Glutamatergic neuron (in vitro differentiated cells): ENCODE results near the gene IL12RB2. TPM values are rescaled to one million over a fixed set of nuclear protein-coding genes. Genes with fewer than 3 reads are reported as not detected.

ENCODE experiments used
- DNase-seq: peaks from one replicate; pipeline ENCODE4 v3.0.0; 2022
- H3K27ac Mint-ChIP-seq: one replicate; pipeline ENCODE4 v1.8.0; 2020; ENCODE audit warnings: mild to moderate bottlenecking, mixed read lengths, inconsistent platforms; ENCODE audit not compliant: unreplicated experiment
- H3K27me3 Mint-ChIP-seq: one replicate; pipeline ENCODE4 v1.8.0; 2020; ENCODE audit warnings: mild to moderate bottlenecking, moderate library complexity, mixed read lengths, inconsistent platforms; ENCODE audit not compliant: unreplicated experiment
- H3K36me3 Mint-ChIP-seq: one replicate; pipeline ENCODE4 v1.8.0; 2020; ENCODE audit warnings: mild to moderate bottlenecking, mixed read lengths, inconsistent platforms; ENCODE audit not compliant: unreplicated experiment
- H3K4me1 Mint-ChIP-seq: one replicate; pipeline ENCODE4 v1.8.0; 2020; ENCODE audit warnings: mild to moderate bottlenecking, low read depth, mixed read lengths, inconsistent platforms; ENCODE audit not compliant: unreplicated experiment
- H3K4me3 Mint-ChIP-seq: one replicate; pipeline ENCODE4 v1.8.0; 2020; ENCODE audit warnings: mild to moderate bottlenecking, mixed read lengths, inconsistent platforms; ENCODE audit not compliant: unreplicated experiment
- H3K9me3 Mint-ChIP-seq: one replicate; pipeline ENCODE4 v1.8.0; 2020; ENCODE audit warnings: mild to moderate bottlenecking, moderate library complexity, mixed read lengths, inconsistent platforms; ENCODE audit not compliant: unreplicated experiment
- CTCF ChIP-seq: fragments of 200-600 bp; sonication (generic); IDR thresholded peaks from one replicate; pipeline ENCODE4 v1.5.0; 2021; ENCODE audit not compliant: partially characterized antibody, unreplicated experiment
- total RNA-seq: library from RNA; stranded (reverse); fragmentation: NEBNext Ultra II Directional; extraction: Animal tissue kit (Norgen Biotek cat#: 25700); gene quantifications from one replicate; pipeline ENCODE4 v1.2.1, GENCODE V29; 2021; ENCODE audit not compliant: unreplicated experiment

The IL12RB2 gene
- total RNA-seq, 1 donor from 2014 or later: not detected

GRCh38 chr1:67433837-67434236 is 126.2 kb downstream of the IL12RB2 start:
- no peak for TF ChIP-seq CTCF
- Mint-ChIP-seq H3K4me3 (no peak overlapping the region), H3K27me3 (peaks cover 11% of the 10 kb centered on the region), H3K36me3 (no peaks in the 10 kb centered on the region), H3K9me3 (peaks cover 14% of the 10 kb centered on the region), H3K4me1 (peaks cover 19% of the 10 kb centered on the region), H3K27ac (no peak overlapping the region)
- DNase-seq: no peak

GRCh38 chr1:67434491-67434890 is 126.8 kb downstream of the IL12RB2 start:
- Mint-ChIP-seq H3K36me3 (no peaks in the 10 kb centered on the region), H3K9me3 (peaks cover 10% of the 10 kb centered on the region), H3K27me3 (peaks cover 6% of the 10 kb centered on the region), H3K4me3 (no peak overlapping the region), H3K4me1 (peaks cover 16% of the 10 kb centered on the region), H3K27ac (no peak overlapping the region)
- DNase-seq: no peak
- TF ChIP-seq CTCF: no peak

- Mint-ChIP-seq H3K9me3 (no peaks in the 10 kb centered on the region), H3K27me3 (peaks cover 3% of the 10 kb centered on the region), H3K27ac (no peak overlapping the region), H3K36me3 (no peaks in the 10 kb centered on the region), H3K4me3 (no peak overlapping the region), H3K4me1 (peaks cover 25% of the 10 kb centered on the region)
- no peak for TF ChIP-seq CTCF
- DNase-seq: no peak
Observed at GRCh38 chr1:67436511-67437055, 128.9 kb downstream of the IL12RB2 start.

GRCh38 chr1:67437961-67438360 is 130.3 kb downstream of the IL12RB2 start:
- Mint-ChIP-seq H3K27me3 (peaks cover 3% of the 10 kb centered on the region), H3K4me1 (peaks cover 19% of the 10 kb centered on the region), H3K27ac (no peak overlapping the region), H3K4me3 (no peak overlapping the region), H3K9me3 (no peaks in the 10 kb centered on the region), H3K36me3 (no peaks in the 10 kb centered on the region)
- DNase-seq: no peak
- no peak for TF ChIP-seq CTCF

GRCh38 chr1:67439277-67440029 is 131.8 kb downstream of the IL12RB2 start:
- DNase-seq: no peak
- Mint-ChIP-seq H3K36me3 (no peaks in the 10 kb centered on the region), H3K27me3 (peaks cover 3% of the 10 kb centered on the region), H3K27ac (no peak overlapping the region), H3K4me1 (peaks cover 19% of the 10 kb centered on the region), H3K4me3 (no peak overlapping the region), H3K9me3 (no peaks in the 10 kb centered on the region)
- no peak for TF ChIP-seq CTCF
